ENCODE results near the gene RNF130. TPM values are rescaled to one million over a fixed set of nuclear protein-coding genes. Genes with fewer than 3 reads are reported as not detected.

RNF130 gene
- total and polyA plus RNA-seq, 2 of the 13 experiments (the other 11 are each of a cell fraction or from before 2014, with no cell fraction given) = 28.2 to 28.3 TPM

GRCh38 chr5:180013678-180014077, 57.9 kb downstream of the RNF130 start:
- no peaks in the 10 kb centered on the region for H4K20me1 ChIP-seq (ENCODE audit: insufficient read depth, low read length)
- no peak overlapping the region for H3K9ac ChIP-seq (ENCODE audit: insufficient read depth, low read depth, low read length)
- in situ Hi-C loops (cut with HindIII; ENCODE audit: extremely low pct_ligation_motif_present, low pct_unique_long_range_greater_than_20kb) (no loop called here), intact Hi-C loops (cut with micrococcal nuclease; ENCODE audit: unreplicated experiment) (no loop called here)
- no peaks in the 10 kb centered on the region for H3K27me3 ChIP-seq (ENCODE audit: control insufficient read depth in 1 of 2, insufficient read depth in 2 of 2, low read length in 2 of 2)
- H3K27ac ChIP-seq (ENCODE audit: extremely low read length, insufficient read depth, low read length) = no peak overlapping the region
- ChIA-PET CTCF (ENCODE audit: low intra/inter-chr PET ratio, low total read pairs) (no interaction called here), POLR2A (no interaction called here)
- H3K4me2 ChIP-seq (ENCODE audit: low read depth, low read length) = no peak overlapping the region
- no peak overlapping the region for H3K4me3 ChIP-seq (replicated peaks in 1 of 3; ENCODE audit: insufficient read depth in 1 of 3, low read depth in 2 of 3, low read length in 3 of 3)
- H3K79me2 ChIP-seq (ENCODE audit: insufficient read depth, low read length) = no peaks in the 10 kb centered on the region
- peaks cover 2 to 8% of the 10 kb centered on the region in 2 experiments; a peak in 3 of 5 replicates for H3K36me3 ChIP-seq (replicated peaks in 1 of 2; ENCODE audit: control insufficient read depth in 1 of 2, insufficient read depth in 2 of 2, low read length in 2 of 2)
- no peak for FAIRE-seq
- WGBS (ENCODE audit: low lambda C conversion rate) = 43% methylated on average over 1 of the region's 1 CpG
- DNase-seq (ENCODE audit: low spot score) = no peak
- no peak for ATAC-seq
- no peaks in the 10 kb centered on the region for H3K9me3 ChIP-seq (ENCODE audit: low read length)
- H3K4me1 ChIP-seq (ENCODE audit: insufficient read depth, low read length) = no peaks in the 10 kb centered on the region
- no peak overlapping the region for H2AFZ ChIP-seq (ENCODE audit: low read length)
- TF ChIP-seq ZMYM3 (CRISPR knock-in tag; IDR thresholded peaks at IDR 0.05) (no peak), KMT2B (CRISPR knock-in tag; IDR thresholded peaks at IDR 0.05) (no peak), ZNF253 (CRISPR knock-in tag; IDR thresholded peaks at IDR 0.05; ENCODE audit: borderline replicate concordance) (no peak), ZNF468 (CRISPR knock-in tag; IDR thresholded peaks at IDR 0.05) (no peak), ZNF670 (CRISPR knock-in tag; IDR thresholded peaks at IDR 0.05; ENCODE audit: borderline replicate concordance) (no peak), TOE1 (CRISPR knock-in tag; IDR thresholded peaks at IDR 0.05) (no peak), PRMT3 (CRISPR knock-in tag; IDR thresholded peaks at IDR 0.05; ENCODE audit: borderline replicate concordance, low read depth) (no peak)
- BruUV-seq (replicated peaks) = no TSS peak

GRCh38 chr5:180012316-180012715, 59.2 kb downstream of the RNF130 start:
- intact Hi-C loops (cut with micrococcal nuclease; ENCODE audit: unreplicated experiment) (no loop called here), in situ Hi-C loops (cut with HindIII; ENCODE audit: extremely low pct_ligation_motif_present, low pct_unique_long_range_greater_than_20kb) (no loop called here)
- Histone ChIP-seq H3K27ac (ENCODE audit: extremely low read length, insufficient read depth, low read length) (no peak overlapping the region), H4K20me1 (ENCODE audit: insufficient read depth, low read length) (no peaks in the 10 kb centered on the region), H2AFZ (ENCODE audit: low read length) (no peak overlapping the region), H3K4me2 (ENCODE audit: low read depth, low read length) (no peak overlapping the region), H3K9ac (ENCODE audit: insufficient read depth, low read depth, low read length) (no peak overlapping the region), H3K79me2 (ENCODE audit: insufficient read depth, low read length) (no peaks in the 10 kb centered on the region), H3K9me3 (ENCODE audit: low read length) (no peaks in the 10 kb centered on the region), H3K4me1 (ENCODE audit: insufficient read depth, low read length) (no peaks in the 10 kb centered on the region), H3K4me3 (replicated peaks in 1 of 3; ENCODE audit: insufficient read depth in 1 of 3, low read depth in 2 of 3, low read length in 3 of 3) (no peak overlapping the region), H3K36me3 (replicated peaks in 1 of 2; ENCODE audit: control insufficient read depth in 1 of 2, insufficient read depth in 2 of 2, low read length in 2 of 2) (peaks cover 2 to 8% of the 10 kb centered on the region in 2 experiments; a peak in 3 of 5 replicates), H3K27me3 (ENCODE audit: control insufficient read depth in 1 of 2, insufficient read depth in 2 of 2, low read length in 2 of 2) (no peaks in the 10 kb centered on the region)
- CTCF ChIA-PET (ENCODE audit: low intra/inter-chr PET ratio, low total read pairs) = no interaction called here
- no TSS peak for BruUV-seq (replicated peaks)
- POLR2A ChIA-PET = no interaction called here
- no peak for DNase-seq (ENCODE audit: low spot score)
- ATAC-seq = no peak
- WGBS (ENCODE audit: low lambda C conversion rate) = 45% methylated on average over 2 of the region's 2 CpGs
- FAIRE-seq = no peak
- no peak for TF ChIP-seq SIN3B (IDR thresholded peaks at IDR 0.05; ENCODE audit: low read length)
- TF ChIP-seq HOXA7 (CRISPR knock-in tag; IDR thresholded peaks at IDR 0.05) = no peak
- TF ChIP-seq CENPBD1 (CRISPR knock-in tag; IDR thresholded peaks at IDR 0.05; ENCODE audit: borderline replicate concordance, low read depth) = no peak
- TF ChIP-seq MZF1 (CRISPR knock-in tag; IDR thresholded peaks at IDR 0.05; ENCODE audit: borderline replicate concordance) = no peak
- no peak for TF ChIP-seq CAMTA2 (CRISPR knock-in tag; IDR thresholded peaks at IDR 0.05; ENCODE audit: borderline replicate concordance)
- TF ChIP-seq ZNF841 (CRISPR knock-in tag; IDR thresholded peaks at IDR 0.05; ENCODE audit: borderline replicate concordance) = no peak
- no peak for TF ChIP-seq PAF1 (CRISPR knock-in tag; IDR thresholded peaks at IDR 0.05)
- TF ChIP-seq PRDM10 (CRISPR knock-in tag; IDR thresholded peaks at IDR 0.05; ENCODE audit: low read depth) = no peak
